K562 (cell line): ENCODE measurements around the gene NRP2. TPM values are rescaled to one million over a fixed set of nuclear protein-coding genes. Genes with fewer than 3 reads are reported as not detected.

Source experiments
- CEBPZ ChIP-seq: fragments of 150-350 bp; IDR thresholded peaks from 2 replicates; pipeline ENCODE4 v1.6.1; 2014; ENCODE audit warnings: low read depth, mild to moderate bottlenecking, low read length, borderline replicate concordance
- CTCF ChIP-seq, 3 experiments: IDR thresholded peaks in 2 of 3; conservative IDR thresholded peaks in 1 of 3; 2 replicates each; pipeline ENCODE4 v1.5.1; 2011 to 2012; ENCODE audit warnings: low read length in 3 of 3, mild to moderate bottlenecking in 3 of 3, control low read depth in 2 of 3, improper control_type of control experiment in 1 of 3, inconsistent platforms in 1 of 3, low read depth in 1 of 3, mixed read lengths in 1 of 3, moderate library complexity in 1 of 3; ENCODE audit not compliant: insufficient read depth in 2 of 3
- DEAF1 ChIP-seq: fragments of 450-650 bp; formaldehyde crosslinking; IDR thresholded peaks from 2 replicates; pipeline ENCODE4 v1.4.0; 2020; ENCODE audit warnings: mild to moderate bottlenecking, moderate library complexity
- E4F1 ChIP-seq: fragments of 250-450 bp; sonication (Bioruptor Pico); IDR thresholded peaks from 2 replicates; pipeline ENCODE4 v1.5.0; 2021; ENCODE audit warnings: mild to moderate bottlenecking, borderline replicate concordance
- ELF4 ChIP-seq: fragments of 450-650 bp; formaldehyde crosslinking; IDR thresholded peaks from 2 replicates; pipeline ENCODE4 v1.4.0; 2022; ENCODE audit warnings: missing genetic modification characterization
- HBP1 ChIP-seq: fragments of 450-650 bp; formaldehyde crosslinking; IDR thresholded peaks from 2 replicates; pipeline ENCODE4 v1.4.0; 2022; ENCODE audit warnings: missing genetic modification characterization
- LCOR ChIP-seq: sonication (generic); formaldehyde crosslinking; IDR thresholded peaks from 2 replicates; pipeline ENCODE4 v1.8.0; 2022; ENCODE audit warnings: mild to moderate bottlenecking, missing genetic modification reagents
- MCM2 ChIP-seq: fragments of 450-650 bp; IDR thresholded peaks from 2 replicates; pipeline ENCODE4 v1.6.1; 2017; ENCODE audit warnings: low read depth, mild to moderate bottlenecking
- RBBP5 ChIP-seq: fragments of 200-600 bp; sonication (generic); IDR thresholded peaks from 2 replicates; pipeline ENCODE4 v1.6.1; 2012; ENCODE audit warnings: borderline replicate concordance, mild to moderate bottlenecking, low read length, control low read depth, inconsistent platforms; ENCODE audit not compliant: insufficient read depth, poor library complexity, severe bottlenecking
- THRB ChIP-seq: fragments of 450-650 bp; formaldehyde crosslinking; conservative IDR thresholded peaks from 2 replicates; pipeline ENCODE4 v1.4.0; 2022; ENCODE audit warnings: mild to moderate bottlenecking, missing genetic modification characterization
- ZNF512 ChIP-seq: IDR thresholded peaks from 2 replicates; pipeline ENCODE4 v1.6.1; 2016; ENCODE audit warnings: missing genetic modification characterization, missing compliant biosample characterization
- polyA plus RNA-seq, 8 experiments: library from polyadenylated mRNA; depleted of rRNA in 4 of 8; stranded (reverse) in 5 of 8; unstranded in 3 of 8; fragments of >200 nt; fragmentation: Nextera tagmentation in 2 of 8; fragmentation: Illumina TruSeq in 1 of 8; extraction: Ambion mirVana in 2 of 8; extraction: Trizol in 1 of 8; gene quantifications; 2 replicates each; pipeline versions ENCODE4 v1.2.1 to v1.2.3, GENCODE V29; 2011 to 2014; ENCODE audit warnings: inconsistent platforms in 1 of 8, missing spikeins in 1 of 8
- total RNA-seq, 7 experiments: library from RNA; depleted of rRNA in 6 of 7; stranded (reverse); fragments of >200 nt in 6 of 7; fragmentation: Illumina TruSeq in 2 of 7; extraction: Trizol in 2 of 7; gene quantifications; 2 replicates each; pipeline versions ENCODE4 v1.2.1 to v1.2.3, GENCODE V29; 2011 to 2021; ENCODE audit warnings: low replicate concordance in 1 of 7

NRP2 gene
- total and polyA plus RNA-seq, 9 of the 15 experiments (the other 6 are each of a cell fraction or from before 2014, with no cell fraction given): 0.05 to 0.31 (median 0.15) TPM; not detected in 5

- TF ChIP-seq E4F1: no peak
- TF ChIP-seq RBBP5: no peak
- 0 out of 2 replicates have a peak, but pooled peaks have one; percentile 37 for TF ChIP-seq HBP1 (CRISPR knock-in tag)
- TF ChIP-seq ZNF512 (tag): peak; percentile 61
- TF ChIP-seq MCM2: no peak
- TF ChIP-seq THRB (CRISPR knock-in tag): no peak
- no peak for TF ChIP-seq CEBPZ
- peak; percentile 51; the same call in 1 of the 2 replicates for TF ChIP-seq ELF4 (CRISPR knock-in tag)
- no peak for TF ChIP-seq LCOR (CRISPR knock-in tag)
- TF ChIP-seq DEAF1 (CRISPR knock-in tag): peak; percentile 62
- peak; percentile 34 to 61 (median 48); a peak in 4 of 6 replicates for TF ChIP-seq CTCF (IDR thresholded peaks at IDR 0.05 in 2 of 3, conservative IDR thresholded peaks at IDR 0.05 in 1 of 3; ENCODE audit: insufficient read depth in 2 of 3, low read depth in 1 of 3, low read length in 3 of 3)
Measured at GRCh38 chr2:205675861-205676516, 6.3 kb upstream of the NRP2 start (continued).
